HEK293 (cell line): ENCODE data around the gene AOC3.

ENCODE experiments used
- KLF7 ChIP-seq: fragments of 450-650 bp; formaldehyde crosslinking; IDR thresholded peaks from 2 replicates; pipeline ENCODE4 v1.5.1; 2016; ENCODE audit warnings: missing biosample characterization, missing genetic modification characterization, borderline replicate concordance
- SP2 ChIP-seq: fragments of 450-650 bp; formaldehyde crosslinking; IDR thresholded peaks from 2 replicates; pipeline ENCODE4 v1.5.1; 2016; ENCODE audit warnings: missing biosample characterization, missing genetic modification characterization
- YY1 ChIP-seq: fragments of 450-650 bp; formaldehyde crosslinking; IDR thresholded peaks from 2 replicates; pipeline ENCODE4 v1.5.1; 2018; ENCODE audit warnings: missing biosample characterization, missing genetic modification characterization
- ZNF274 ChIP-seq, 2 experiments: fragments of 200-500 bp in 1 of 2; fragments of 450-650 bp in 1 of 2; sonication (Bioruptor generic) in 1 of 2; formaldehyde crosslinking in 1 of 2; IDR thresholded peaks; 2 replicates each; pipeline versions ENCODE4 v1.5.1 to v1.6.1; 2014 to 2016; ENCODE audit warnings: borderline replicate concordance in 1 of 2, inconsistent platforms in 1 of 2, low read length in 1 of 2, missing biosample characterization in 1 of 2, missing genetic modification characterization in 1 of 2
- ZNF548 ChIP-seq: fragments of 450-650 bp; formaldehyde crosslinking; IDR thresholded peaks from 2 replicates; pipeline ENCODE4 v1.5.1; 2016; ENCODE audit warnings: missing biosample characterization, missing genetic modification characterization
- ZNF561 ChIP-seq: fragments of 450-650 bp; IDR thresholded peaks from 2 replicates; pipeline ENCODE4 v1.5.1; 2018; ENCODE audit warnings: missing biosample characterization, missing genetic modification characterization, borderline replicate concordance
- ZNF626 ChIP-seq: fragments of 450-650 bp; sonication (Bioruptor Pico); formaldehyde crosslinking; IDR thresholded peaks from 2 replicates; pipeline ENCODE4 v1.5.1; 2018; ENCODE audit warnings: missing biosample characterization, missing genetic modification characterization, inconsistent platforms
- TF ChIP-seq, protein P1 (sequence below): fragments of 450-650 bp; formaldehyde crosslinking; IDR thresholded peaks from 2 replicates; pipeline ENCODE4 v1.5.1; 2016; ENCODE audit warnings: missing biosample characterization, missing genetic modification characterization
- TF ChIP-seq, protein P2 (sequence below): fragments of 450-650 bp; formaldehyde crosslinking; IDR thresholded peaks from 2 replicates; pipeline ENCODE4 v1.5.1; 2017; ENCODE audit warnings: missing biosample characterization, missing genetic modification characterization
- TF ChIP-seq, protein P3 (sequence below): fragments of 450-650 bp; formaldehyde crosslinking; IDR thresholded peaks from 2 replicates; pipeline ENCODE4 v1.5.1; 2016; ENCODE audit warnings: missing biosample characterization, missing genetic modification characterization
- TF ChIP-seq, protein P4 (sequence below): sonication (generic); formaldehyde crosslinking; IDR thresholded peaks from 2 replicates; pipeline ENCODE4 v1.8.1; 2022; ENCODE audit warnings: mild to moderate bottlenecking, moderate library complexity, missing genetic modification reagents
- TF ChIP-seq, protein P5 (sequence below): fragments of 450-650 bp; formaldehyde crosslinking; IDR thresholded peaks from 2 replicates; pipeline ENCODE4 v1.5.1; 2016; ENCODE audit warnings: missing biosample characterization, missing genetic modification characterization, borderline replicate concordance
- TF ChIP-seq, protein P6 (sequence below): fragments of 450-650 bp; formaldehyde crosslinking; IDR thresholded peaks from 2 replicates; pipeline ENCODE4 v1.5.0; 2017; ENCODE audit warnings: missing biosample characterization, missing genetic modification characterization, borderline replicate concordance

DNA sequence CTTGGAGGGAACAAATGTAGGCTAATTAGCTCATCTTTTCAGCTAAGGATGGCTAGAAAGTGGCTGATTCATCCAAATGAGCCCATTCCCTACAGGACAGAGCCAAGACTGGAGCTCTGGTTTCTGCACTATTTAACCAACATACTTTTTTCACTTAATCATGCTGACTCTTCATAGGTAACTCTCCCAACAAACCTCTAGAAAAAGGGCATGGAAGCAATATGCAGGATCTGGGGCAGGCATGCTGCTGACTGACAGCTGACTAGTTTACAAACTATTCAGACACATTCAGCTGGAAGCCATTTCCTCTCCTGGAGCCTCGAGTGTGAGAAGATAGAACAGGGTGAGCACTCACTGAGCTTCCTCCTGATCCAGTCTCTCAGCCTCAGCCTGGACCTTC, 33.1 kb upstream of the AOC3 start:
- TF ChIP-seq, protein P1, sequence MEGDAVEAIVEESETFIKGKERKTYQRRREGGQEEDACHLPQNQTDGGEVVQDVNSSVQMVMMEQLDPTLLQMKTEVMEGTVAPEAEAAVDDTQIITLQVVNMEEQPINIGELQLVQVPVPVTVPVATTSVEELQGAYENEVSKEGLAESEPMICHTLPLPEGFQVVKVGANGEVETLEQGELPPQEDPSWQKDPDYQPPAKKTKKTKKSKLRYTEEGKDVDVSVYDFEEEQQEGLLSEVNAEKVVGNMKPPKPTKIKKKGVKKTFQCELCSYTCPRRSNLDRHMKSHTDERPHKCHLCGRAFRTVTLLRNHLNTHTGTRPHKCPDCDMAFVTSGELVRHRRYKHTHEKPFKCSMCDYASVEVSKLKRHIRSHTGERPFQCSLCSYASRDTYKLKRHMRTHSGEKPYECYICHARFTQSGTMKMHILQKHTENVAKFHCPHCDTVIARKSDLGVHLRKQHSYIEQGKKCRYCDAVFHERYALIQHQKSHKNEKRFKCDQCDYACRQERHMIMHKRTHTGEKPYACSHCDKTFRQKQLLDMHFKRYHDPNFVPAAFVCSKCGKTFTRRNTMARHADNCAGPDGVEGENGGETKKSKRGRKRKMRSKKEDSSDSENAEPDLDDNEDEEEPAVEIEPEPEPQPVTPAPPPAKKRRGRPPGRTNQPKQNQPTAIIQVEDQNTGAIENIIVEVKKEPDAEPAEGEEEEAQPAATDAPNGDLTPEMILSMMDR (tag by site-specific recombination) = no peak
- TF ChIP-seq ZNF548 (tag by site-specific recombination) (no peak), SP2 (tag by site-specific recombination) (no peak), KLF7 (tag by site-specific recombination) (no peak), ZNF626 (tag by site-specific recombination) (no peak), ZNF561 (no peak), YY1 (tag by site-specific recombination) (no peak), ZNF274 (IDR thresholded peaks at IDR 0.05; ENCODE audit: low read length) (no peak), ZNF274 (tag by site-specific recombination; IDR thresholded peaks at IDR 0.05; ENCODE audit: borderline replicate concordance) (no peak)
- TF ChIP-seq, protein P2, sequence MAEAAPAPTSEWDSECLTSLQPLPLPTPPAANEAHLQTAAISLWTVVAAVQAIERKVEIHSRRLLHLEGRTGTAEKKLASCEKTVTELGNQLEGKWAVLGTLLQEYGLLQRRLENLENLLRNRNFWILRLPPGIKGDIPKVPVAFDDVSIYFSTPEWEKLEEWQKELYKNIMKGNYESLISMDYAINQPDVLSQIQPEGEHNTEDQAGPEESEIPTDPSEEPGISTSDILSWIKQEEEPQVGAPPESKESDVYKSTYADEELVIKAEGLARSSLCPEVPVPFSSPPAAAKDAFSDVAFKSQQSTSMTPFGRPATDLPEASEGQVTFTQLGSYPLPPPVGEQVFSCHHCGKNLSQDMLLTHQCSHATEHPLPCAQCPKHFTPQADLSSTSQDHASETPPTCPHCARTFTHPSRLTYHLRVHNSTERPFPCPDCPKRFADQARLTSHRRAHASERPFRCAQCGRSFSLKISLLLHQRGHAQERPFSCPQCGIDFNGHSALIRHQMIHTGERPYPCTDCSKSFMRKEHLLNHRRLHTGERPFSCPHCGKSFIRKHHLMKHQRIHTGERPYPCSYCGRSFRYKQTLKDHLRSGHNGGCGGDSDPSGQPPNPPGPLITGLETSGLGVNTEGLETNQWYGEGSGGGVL = no peak
- TF ChIP-seq, protein P3, sequence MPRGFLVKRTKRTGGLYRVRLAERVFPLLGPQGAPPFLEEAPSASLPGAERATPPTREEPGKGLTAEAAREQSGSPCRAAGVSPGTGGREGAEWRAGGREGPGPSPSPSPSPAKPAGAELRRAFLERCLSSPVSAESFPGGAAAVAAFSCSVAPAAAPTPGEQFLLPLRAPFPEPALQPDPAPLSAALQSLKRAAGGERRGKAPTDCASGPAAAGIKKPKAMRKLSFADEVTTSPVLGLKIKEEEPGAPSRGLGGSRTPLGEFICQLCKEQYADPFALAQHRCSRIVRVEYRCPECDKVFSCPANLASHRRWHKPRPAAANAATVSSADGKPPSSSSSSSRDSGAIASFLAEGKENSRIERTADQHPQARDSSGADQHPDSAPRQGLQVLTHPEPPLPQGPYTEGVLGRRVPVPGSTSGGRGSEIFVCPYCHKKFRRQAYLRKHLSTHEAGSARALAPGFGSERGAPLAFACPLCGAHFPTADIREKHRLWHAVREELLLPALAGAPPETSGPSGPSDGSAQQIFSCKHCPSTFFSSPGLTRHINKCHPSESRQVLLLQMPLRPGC (tag by site-specific recombination) = no peak
- TF ChIP-seq, protein P4, sequence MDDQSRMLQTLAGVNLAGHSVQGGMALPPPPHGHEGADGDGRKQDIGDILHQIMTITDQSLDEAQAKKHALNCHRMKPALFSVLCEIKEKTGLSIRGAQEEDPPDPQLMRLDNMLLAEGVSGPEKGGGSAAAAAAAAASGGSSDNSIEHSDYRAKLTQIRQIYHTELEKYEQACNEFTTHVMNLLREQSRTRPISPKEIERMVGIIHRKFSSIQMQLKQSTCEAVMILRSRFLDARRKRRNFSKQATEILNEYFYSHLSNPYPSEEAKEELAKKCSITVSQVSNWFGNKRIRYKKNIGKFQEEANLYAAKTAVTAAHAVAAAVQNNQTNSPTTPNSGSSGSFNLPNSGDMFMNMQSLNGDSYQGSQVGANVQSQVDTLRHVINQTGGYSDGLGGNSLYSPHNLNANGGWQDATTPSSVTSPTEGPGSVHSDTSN (CRISPR knock-in tag) = no peak
- TF ChIP-seq, protein P5, sequence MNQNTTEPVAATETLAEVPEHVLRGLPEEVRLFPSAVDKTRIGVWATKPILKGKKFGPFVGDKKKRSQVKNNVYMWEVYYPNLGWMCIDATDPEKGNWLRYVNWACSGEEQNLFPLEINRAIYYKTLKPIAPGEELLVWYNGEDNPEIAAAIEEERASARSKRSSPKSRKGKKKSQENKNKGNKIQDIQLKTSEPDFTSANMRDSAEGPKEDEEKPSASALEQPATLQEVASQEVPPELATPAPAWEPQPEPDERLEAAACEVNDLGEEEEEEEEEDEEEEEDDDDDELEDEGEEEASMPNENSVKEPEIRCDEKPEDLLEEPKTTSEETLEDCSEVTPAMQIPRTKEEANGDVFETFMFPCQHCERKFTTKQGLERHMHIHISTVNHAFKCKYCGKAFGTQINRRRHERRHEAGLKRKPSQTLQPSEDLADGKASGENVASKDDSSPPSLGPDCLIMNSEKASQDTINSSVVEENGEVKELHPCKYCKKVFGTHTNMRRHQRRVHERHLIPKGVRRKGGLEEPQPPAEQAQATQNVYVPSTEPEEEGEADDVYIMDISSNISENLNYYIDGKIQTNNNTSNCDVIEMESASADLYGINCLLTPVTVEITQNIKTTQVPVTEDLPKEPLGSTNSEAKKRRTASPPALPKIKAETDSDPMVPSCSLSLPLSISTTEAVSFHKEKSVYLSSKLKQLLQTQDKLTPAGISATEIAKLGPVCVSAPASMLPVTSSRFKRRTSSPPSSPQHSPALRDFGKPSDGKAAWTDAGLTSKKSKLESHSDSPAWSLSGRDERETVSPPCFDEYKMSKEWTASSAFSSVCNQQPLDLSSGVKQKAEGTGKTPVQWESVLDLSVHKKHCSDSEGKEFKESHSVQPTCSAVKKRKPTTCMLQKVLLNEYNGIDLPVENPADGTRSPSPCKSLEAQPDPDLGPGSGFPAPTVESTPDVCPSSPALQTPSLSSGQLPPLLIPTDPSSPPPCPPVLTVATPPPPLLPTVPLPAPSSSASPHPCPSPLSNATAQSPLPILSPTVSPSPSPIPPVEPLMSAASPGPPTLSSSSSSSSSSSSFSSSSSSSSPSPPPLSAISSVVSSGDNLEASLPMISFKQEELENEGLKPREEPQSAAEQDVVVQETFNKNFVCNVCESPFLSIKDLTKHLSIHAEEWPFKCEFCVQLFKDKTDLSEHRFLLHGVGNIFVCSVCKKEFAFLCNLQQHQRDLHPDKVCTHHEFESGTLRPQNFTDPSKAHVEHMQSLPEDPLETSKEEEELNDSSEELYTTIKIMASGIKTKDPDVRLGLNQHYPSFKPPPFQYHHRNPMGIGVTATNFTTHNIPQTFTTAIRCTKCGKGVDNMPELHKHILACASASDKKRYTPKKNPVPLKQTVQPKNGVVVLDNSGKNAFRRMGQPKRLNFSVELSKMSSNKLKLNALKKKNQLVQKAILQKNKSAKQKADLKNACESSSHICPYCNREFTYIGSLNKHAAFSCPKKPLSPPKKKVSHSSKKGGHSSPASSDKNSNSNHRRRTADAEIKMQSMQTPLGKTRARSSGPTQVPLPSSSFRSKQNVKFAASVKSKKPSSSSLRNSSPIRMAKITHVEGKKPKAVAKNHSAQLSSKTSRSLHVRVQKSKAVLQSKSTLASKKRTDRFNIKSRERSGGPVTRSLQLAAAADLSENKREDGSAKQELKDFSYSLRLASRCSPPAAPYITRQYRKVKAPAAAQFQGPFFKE (tag by site-specific recombination) = no peak
- TF ChIP-seq, protein P6, sequence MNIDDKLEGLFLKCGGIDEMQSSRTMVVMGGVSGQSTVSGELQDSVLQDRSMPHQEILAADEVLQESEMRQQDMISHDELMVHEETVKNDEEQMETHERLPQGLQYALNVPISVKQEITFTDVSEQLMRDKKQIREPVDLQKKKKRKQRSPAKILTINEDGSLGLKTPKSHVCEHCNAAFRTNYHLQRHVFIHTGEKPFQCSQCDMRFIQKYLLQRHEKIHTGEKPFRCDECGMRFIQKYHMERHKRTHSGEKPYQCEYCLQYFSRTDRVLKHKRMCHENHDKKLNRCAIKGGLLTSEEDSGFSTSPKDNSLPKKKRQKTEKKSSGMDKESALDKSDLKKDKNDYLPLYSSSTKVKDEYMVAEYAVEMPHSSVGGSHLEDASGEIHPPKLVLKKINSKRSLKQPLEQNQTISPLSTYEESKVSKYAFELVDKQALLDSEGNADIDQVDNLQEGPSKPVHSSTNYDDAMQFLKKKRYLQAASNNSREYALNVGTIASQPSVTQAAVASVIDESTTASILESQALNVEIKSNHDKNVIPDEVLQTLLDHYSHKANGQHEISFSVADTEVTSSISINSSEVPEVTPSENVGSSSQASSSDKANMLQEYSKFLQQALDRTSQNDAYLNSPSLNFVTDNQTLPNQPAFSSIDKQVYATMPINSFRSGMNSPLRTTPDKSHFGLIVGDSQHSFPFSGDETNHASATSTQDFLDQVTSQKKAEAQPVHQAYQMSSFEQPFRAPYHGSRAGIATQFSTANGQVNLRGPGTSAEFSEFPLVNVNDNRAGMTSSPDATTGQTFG = no peak
